Smooth muscle cell of bladder (primary cell): Measurements from ENCODE around the gene KIF25. TPM values are rescaled to one million over a fixed set of nuclear protein-coding genes. Genes with fewer than 3 reads are reported as not detected.

Source experiments
- total RNA-seq: library from RNA; depleted of rRNA; stranded (reverse); fragments of >200 nt; gene quantifications from 2 replicates; pipeline ENCODE4 v1.2.3, GENCODE V29; 2014

Gene KIF25
- total RNA-seq, result not detected in 2 replicates

GRCh38 chr6:167997642-167998041 lies at the start of gene KIF25:
KIF25 (plus strand) TSS chr6:167997671; CDS start chr6:168029586, 31,915 bp downstream.

DNA sequence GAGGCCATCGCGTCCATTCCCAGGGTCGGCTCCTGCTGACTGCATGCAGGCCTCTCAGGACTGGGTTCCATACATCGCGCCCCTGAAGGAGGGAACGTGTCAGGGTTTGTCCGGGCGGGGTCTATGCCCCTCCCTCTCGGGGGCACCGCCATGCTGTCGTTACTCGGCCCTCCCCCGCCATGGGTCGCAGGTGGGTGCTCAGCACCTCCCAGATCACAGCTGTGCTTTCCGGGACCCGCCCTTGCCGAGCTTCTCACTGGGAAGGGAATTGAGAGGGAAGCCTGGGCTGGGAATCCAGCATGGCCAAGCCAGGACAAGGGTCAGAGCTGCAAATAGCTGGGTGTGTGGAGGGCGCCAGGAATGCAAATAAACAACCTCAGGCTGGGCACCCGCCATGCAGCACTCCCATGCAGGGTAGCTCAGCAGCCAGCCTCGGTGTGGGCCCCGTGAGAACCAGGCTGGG lies 81.5 kb downstream of the KIF25 start, which contains the start of gene FRMD1:
Gene FRMD1 (minus strand): TSS at position 270 of the 463 bp plus-strand sequence. CDS start 118 bp downstream, at position 152.

Other genes starting within 250 kb of the KIF25 start
- gene AFDN, start 170.8 kb upstream of the KIF25 start, total RNA-seq, result 26.2 and 33.3 TPM in 2 replicates
- not detected in 2 replicates for gene FRMD1, start 81.5 kb downstream of the KIF25 start, total RNA-seq